ENCODE results near the gene POLN.
"Not testable (repeated sequence)": the region's sequence is repeated elsewhere in the genome, so short reads cannot be mapped to it uniquely, and the experiment has no call there.

POLN gene

GRCh38 chr4:2275044-2275397 lies 33.1 kb upstream of the POLN start:
- DNase-seq = not testable (repeated sequence)

GRCh38 chr4:2274320-2275043 lies 32.6 kb upstream of the POLN start:
- no peak for DNase-seq

- DNase-seq = no peak
These were observed 31.9 kb upstream of the POLN start for GRCh38 chr4:2273657-2274319.

GRCh38 chr4:2273221-2273620 lies 31.3 kb upstream of the POLN start:
- DNase-seq = no peak

GRCh38 chr4:2272828-2273120 lies 30.9 kb upstream of the POLN start:
- DNase-seq = no peak

GRCh38 chr4:2272026-2272827 lies 30.3 kb upstream of the POLN start:
- no peak for DNase-seq

GRCh38 chr4:2271279-2272025 lies 29.5 kb upstream of the POLN start:
- no peak for DNase-seq

GRCh38 chr4:2270341-2271165 lies 28.6 kb upstream of the POLN start:
- no peak for DNase-seq

- DNase-seq = no peak
These were observed 27.8 kb upstream of the POLN start for GRCh38 chr4:2269618-2270163.

GRCh38 chr4:2269206-2269531 lies 27.2 kb upstream of the POLN start:
- no peak for DNase-seq

GRCh38 chr4:2268357-2269205 lies 26.7 kb upstream of the POLN start:
- no peak for DNase-seq

- no peak for DNase-seq
These were observed 25.9 kb upstream of the POLN start for GRCh38 chr4:2267841-2268240.

GRCh38 chr4:2267320-2267811 lies 25.4 kb upstream of the POLN start:
- DNase-seq = no peak

GRCh38 chr4:2266821-2267220 lies 24.9 kb upstream of the POLN start:
- no peak for DNase-seq

GRCh38 chr4:2266181-2266580 lies 24.3 kb upstream of the POLN start:
- no peak for DNase-seq

GRCh38 chr4:2265113-2266110 lies 23.5 kb upstream of the POLN start:
- no peak for DNase-seq

GRCh38 chr4:2264481-2265041 lies 22.6 kb upstream of the POLN start:
- no peak for DNase-seq

- no peak for DNase-seq
These were observed 22.0 kb upstream of the POLN start for GRCh38 chr4:2263926-2264321.

- no peak for DNase-seq
These were observed 21.0 kb upstream of the POLN start for GRCh38 chr4:2262944-2263250.
